Activated effector memory CD4-positive, alpha-beta T cell treated with Interleukin-2 at 50 U/mL for 16 hours (primary cell): Measurements from ENCODE around the gene PCDHGB3.
"Not testable (repeated sequence)": the region's sequence is repeated elsewhere in the genome, so short reads cannot be mapped to it uniquely, and the experiment has no call there.

Source experiments
- DNase-seq: peaks from one replicate; pipeline ENCODE4 v3.0.0-alpha.2; 2020

The PCDHGB3 gene

DNA sequence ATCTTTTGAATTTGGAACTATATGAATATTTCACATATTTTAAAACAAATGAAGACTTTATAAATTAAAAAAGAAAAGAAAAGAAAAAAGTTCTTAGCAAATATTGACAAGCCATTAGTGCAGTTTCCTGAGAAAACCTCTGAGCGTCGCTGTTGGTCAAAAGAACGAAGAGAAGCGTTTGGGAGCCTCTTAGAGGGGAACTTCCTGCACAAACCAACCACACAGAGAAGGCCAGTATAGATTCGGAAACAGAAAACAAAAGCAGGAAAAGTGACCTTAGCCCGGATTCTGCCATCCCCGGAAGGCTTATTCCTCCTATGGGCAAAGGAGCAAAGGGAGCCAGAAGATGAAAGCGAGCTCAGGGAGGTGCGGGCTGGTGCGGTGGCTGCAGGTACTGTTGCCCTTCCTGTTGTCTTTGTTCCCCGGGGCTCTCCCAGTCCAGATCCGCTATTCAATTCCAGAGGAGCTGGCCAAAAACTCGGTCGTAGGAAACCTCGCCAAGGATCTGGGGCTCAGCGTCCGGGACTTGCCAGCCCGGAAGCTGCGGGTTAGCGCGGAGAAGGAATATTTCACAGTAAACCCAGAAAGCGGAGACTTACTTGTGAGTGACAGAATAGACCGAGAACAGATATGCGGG, 10.1 kb upstream of the PCDHGB3 start, which contains the start of gene PCDHGB2:
Gene PCDHGB2 (plus strand): TSS at position 205 of the 637 bp plus-strand sequence. CDS start 142 bp downstream, at position 347.
- DNase-seq: no peak

DNA sequence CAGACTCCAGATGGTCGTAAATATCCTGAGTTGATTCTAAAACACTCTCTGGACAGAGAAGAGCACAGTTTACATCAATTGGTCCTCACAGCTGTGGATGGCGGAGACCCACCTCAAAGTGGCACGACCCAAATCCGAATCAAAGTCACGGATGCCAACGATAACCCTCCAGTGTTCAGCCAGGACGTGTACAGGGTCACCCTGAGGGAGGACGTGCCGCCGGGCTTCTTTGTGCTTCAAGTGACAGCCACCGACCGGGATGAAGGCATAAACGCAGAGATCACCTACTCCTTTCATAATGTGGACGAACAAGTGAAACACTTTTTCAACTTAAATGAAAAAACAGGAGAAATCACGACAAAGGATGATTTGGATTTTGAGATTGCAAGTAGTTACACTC, 9.4 kb upstream of the PCDHGB3 start:
- DNase-seq: no peak

DNA sequence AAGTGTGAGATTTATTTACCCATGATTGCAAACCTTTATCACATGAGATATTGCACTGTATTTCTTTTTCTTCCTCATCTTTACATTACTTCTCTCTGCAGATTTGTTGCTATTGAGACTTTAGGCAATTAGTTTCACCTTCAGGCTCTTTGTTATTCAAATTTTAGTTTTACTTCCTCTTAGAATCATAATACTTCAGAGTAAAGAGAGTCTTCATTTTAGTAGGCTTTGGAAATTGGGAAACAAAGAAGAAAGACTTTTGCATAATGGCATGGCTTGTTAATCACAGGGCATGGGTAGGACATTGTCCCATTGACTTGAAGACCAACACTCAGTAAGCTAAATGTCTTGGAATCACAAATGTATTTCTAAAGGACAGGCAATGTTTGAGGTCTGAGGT, 7.3 kb upstream of the PCDHGB3 start:
- no peak for DNase-seq

DNA sequence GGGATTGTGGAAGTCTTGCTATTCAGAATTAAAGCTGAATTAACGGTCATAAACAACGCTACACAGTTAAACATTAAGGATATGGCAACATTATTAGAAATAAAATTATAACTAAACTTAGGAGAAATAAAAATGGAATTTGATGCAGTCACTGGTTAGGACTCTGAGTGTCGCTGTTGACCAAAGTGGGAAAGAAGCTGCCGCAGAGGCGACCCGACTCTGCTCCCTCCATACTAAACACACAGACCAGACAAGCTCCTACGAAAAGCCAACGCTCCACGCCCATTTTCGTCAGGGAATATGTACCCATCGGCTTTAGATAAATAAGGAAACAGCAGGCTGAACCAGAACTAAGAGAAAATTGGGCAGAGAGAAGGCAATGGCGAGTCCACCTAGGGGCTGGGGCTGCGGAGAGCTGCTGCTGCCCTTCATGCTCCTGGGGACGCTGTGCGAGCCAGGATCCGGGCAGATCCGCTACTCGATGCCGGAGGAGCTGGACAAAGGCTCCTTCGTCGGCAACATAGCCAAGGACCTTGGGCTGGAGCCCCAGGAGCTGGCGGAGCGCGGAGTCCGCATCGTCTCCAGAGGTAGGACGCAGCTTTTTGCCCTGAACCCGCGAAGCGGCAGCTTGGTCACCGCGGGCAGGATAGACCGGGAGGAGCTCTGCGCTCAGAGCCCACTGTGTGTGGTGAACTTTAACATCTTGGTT, 5.9 kb upstream of the PCDHGB3 start, which contains the start of gene PCDHGA5:
Gene PCDHGA5 (plus strand): TSS at position 211 of the 709 bp plus-strand sequence. CDS start 169 bp downstream, at position 380.
- DNase-seq: no peak

DNA sequence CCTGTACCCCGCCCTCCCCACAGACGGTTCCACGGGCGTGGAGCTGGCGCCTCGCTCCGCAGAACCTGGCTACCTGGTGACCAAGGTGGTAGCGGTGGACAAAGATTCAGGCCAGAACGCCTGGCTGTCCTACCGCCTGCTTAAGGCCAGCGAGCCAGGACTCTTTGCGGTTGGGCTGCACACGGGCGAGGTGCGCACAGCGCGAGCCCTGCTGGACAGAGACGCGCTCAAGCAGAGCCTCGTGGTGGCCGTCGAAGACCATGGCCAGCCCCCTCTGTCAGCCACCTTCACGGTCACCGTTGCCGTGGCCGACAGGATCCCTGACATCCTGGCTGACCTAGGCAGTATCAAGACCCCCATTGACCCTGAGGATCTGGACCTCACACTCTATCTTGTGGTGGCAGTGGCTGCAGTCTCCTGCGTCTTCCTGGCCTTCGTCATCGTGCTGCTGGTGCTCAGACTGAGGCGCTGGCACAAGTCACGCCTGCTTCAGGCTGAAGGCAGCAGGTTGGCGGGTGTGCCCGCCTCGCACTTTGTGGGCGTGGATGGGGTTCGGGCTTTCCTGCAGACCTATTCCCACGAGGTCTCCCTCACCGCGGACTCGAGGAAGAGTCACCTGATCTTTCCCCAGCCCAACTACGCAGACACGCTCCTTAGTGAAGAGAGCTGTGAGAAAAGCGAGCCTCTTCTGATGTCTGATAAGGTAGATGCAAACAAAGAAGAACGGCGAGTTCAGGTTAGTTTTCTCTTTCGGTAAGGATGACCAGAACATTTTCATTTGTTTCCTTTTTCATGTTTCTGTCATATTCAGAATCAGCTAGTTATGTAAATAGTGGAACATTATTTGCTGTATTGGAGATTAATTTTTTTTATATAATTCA, 3.8 kb upstream of the PCDHGB3 start:
- DNase-seq: no peak

DNA sequence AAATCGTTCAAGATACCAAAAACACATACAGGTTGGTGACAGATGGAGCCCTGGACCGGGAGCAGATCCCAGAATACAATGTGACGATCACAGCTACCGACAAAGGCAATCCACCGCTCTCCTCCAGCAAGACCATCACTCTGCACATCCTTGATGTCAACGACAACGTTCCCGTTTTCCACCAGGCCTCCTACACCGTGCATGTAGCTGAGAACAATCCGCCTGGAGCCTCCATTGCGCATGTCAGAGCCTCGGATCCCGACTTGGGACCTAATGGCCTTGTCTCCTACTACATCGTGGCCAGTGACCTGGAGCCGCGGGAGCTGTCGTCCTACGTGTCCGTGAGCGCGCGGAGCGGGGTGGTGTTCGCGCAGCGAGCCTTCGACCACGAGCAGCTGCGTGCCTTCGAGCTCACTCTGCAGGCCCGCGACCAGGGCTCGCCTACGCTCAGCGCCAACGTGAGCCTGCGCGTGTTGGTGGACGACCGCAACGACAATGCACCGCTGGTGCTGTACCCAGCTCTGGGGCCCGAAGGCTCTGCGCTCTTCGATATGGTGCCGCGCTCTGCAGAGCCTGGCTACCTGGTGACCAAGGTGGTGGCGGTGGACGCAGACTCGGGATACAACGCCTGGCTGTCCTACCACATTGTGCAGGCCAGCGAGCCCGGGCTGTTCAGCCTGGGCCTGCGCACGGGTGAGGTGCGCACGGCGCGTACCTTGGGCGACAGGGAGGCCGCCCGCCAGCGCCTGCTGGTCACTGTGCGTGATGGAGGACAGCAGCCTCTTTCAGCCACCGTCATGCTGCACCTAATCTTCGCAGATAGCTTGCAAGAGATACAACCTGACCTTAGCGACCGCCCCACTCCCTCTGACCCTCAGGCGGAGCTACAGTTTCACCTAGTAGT, 1.8 kb downstream of the PCDHGB3 start:
- no peak for DNase-seq

DNA sequence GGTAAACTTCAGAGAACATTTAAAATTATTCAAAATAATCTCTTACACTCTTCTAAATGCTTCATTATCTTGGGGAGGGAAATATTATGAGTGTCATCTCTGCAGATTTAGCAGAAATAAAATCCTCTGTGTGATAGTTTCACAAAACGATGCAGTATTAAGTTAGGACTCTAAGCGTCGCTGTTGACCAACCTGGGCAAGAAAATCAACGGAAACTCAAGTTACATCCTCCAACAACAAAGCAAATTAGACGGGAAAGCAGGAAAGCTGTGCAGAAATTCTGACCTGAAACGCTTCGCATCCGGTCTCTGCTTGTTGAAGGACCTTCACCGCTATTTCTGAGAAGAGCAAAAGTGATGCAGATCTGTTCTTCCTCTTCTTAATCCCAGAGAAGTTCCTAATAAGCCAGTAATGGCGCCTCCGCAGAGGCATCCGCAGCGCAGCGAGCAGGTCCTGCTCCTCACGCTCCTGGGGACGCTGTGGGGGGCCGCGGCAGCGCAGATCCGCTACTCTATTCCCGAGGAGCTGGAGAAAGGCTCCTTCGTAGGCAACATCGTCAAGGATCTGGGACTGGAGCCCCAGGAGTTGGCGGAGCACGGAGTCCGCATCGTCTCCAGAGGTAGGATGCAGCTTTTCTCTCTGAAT, 3.8 kb downstream of the PCDHGB3 start, which contains the start of gene PCDHGA6:
Gene PCDHGA6 (plus strand): TSS at position 219 of the 645 bp plus-strand sequence. CDS start 193 bp downstream, at position 412.
- DNase-seq: no peak

DNA sequence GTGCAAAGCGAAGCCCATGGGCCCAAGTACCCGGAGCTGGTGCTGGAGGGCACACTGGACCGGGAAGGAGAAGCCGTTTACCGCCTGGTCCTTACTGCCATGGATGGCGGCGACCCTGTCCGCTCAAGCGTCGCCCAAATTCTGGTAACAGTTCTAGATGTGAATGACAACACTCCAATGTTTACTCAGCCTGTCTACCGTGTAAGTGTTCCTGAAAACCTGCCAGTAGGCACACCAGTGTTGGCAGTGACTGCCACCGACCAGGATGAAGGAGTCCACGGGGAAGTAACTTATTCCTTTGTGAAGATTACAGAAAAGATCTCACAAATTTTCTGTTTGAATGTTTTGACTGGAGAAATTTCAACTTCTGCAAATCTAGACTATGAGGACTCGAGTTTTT, 4.6 kb downstream of the PCDHGB3 start:
- no peak for DNase-seq

DNA sequence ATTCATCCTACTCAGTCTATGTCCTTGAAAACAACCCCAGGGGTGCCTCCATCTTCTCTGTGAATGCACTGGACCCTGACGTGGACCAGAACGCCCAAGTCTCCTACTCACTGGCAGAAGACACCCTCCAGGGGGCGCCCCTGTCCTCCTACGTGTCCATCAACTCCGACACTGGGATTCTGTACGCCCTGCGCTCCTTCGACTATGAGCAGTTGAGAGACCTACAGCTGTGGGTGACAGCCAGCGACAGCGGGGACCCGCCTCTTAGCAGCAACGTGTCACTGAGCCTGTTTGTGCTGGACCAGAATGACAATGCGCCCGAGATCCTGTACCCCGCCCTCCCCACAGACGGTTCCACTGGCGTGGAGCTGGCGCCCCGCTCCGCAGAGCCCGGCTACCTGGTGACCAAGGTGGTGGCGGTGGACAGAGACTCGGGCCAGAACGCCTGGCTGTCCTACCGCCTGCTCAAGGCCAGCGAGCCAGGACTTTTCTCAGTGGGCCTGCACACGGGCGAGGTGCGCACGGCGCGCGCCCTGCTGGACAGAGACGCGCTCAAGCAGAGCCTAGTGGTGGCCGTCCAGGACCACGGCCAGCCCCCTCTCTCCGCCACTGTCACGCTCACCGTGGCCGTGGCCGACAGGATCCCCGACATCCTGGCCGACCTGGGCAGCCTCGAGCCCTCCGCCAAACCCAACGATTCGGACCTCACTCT, 5.6 kb downstream of the PCDHGB3 start:
- not testable (repeated sequence) for DNase-seq

DNA sequence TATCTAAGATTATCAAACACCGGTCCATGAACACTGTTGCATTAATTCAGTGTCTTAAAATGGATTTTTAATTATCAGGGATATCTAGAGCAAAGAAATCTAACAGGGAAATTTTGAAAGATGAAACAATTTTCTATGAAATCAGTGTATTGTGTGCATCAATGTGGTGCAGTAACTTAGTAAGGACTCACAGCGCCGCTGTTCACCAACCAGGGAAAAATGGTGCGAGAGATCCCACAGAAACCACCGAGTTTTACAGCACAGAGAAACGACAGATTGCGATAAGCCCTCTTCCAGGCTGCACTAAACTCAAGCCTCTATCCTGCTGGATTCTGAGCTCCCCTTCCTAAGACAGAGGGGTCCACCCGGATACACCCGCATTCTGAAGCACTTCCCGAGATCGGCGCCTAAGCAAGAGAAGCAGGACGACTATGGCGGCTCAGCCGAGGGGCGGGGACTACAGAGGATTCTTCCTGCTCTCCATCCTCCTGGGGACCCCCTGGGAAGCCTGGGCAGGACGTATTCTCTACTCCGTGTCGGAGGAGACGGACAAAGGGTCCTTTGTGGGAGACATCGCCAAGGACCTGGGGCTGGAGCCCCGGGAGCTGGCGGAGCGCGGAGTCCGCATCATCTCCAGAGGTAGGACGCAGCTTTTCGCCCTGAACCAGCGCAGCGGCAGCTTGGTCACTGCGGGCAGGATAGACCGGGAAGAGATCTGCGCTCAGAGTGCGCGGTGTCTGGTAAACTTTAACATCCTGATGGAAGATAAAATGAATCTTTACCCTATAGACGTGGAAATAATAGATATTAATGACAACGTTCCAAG, 12.6 kb downstream of the PCDHGB3 start, which contains the start of gene PCDHGA7:
Gene PCDHGA7 (plus strand): TSS at position 274 of the 826 bp plus-strand sequence. CDS start 158 bp downstream, at position 432.
- DNase-seq: no peak

DNA sequence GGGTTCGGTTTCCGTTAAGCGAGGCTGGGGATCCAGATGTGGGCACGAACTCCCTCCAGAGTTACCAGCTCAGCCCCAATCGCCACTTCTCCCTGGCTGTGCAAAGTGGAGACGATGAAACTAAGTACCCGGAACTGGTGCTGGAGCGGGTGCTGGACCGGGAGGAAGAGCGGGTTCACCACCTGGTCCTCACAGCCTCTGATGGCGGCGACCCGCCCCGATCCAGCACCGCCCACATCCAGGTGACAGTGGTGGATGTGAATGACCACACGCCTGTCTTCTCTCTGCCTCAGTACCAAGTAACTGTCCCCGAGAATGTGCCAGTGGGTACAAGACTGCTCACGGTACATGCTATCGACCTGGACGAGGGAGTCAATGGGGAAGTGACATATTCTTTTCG, 13.3 kb downstream of the PCDHGB3 start:
- no peak for DNase-seq

DNA sequence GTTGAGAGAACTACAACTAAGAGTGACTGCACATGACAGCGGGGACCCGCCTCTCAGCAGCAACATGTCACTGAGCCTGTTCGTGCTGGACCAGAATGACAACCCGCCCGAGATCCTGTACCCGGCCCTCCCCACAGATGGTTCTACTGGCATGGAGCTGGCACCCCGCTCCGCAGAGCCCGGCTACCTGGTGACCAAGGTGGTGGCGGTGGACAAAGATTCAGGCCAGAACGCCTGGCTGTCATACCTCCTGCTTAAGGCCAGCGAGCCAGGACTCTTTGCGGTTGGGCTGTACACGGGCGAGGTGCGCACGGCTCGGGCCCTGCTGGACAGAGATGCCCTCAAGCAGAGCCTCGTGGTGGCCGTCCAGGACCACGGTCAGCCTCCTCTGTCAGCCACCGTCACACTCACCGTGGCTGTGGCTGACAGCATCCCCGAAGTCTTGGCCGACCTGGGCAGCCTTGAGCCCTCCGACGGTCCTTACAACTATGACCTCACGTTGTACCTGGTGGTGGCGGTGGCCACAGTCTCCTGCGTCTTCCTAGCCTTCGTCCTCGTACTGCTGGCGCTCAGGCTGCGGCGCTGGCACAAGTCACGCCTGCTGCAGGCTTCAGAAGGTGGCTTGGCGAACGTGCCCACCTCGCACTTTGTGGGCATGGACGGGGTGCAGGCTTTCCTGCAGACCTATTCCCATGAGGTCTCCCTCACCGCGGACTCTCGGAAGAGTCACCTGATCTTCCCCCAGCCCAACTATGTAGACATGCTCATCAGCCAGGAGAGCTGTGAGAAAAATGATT, 14.6 kb downstream of the PCDHGB3 start:
- DNase-seq: no peak

DNA sequence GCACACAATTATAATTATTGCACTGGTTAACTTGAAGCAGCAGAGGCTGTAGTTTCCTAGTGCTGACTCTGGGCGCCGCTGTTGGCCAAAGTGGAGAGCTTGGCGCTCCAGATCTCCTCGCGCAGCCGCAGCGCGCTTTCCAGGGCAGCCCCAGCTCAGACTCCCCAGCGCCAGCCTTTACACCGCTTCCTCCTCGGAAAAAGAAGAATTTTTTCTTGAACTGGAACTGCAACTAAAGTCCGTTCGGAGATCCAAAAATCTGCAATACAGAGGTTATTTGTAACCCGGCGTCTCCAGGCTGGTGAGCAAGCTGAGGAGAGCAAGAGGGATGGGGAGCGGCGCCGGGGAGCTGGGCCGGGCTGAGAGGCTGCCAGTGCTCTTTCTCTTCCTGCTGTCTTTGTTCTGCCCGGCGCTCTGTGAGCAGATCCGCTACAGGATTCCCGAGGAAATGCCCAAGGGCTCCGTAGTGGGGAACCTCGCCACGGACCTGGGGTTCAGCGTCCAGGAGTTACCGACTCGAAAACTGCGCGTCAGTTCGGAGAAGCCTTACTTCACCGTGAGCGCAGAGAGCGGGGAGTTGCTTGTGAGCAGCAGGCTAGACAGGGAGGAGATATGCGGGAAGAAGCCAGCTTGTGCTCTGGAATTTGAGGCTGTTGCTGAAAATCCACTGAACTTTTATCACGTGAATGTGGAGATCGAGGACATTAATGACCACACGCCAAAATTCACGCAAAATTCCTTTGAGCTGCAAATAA, 17.7 kb downstream of the PCDHGB3 start, which contains the start of gene PCDHGB4:
Gene PCDHGB4 (plus strand): TSS at position 142 of the 755 bp plus-strand sequence. CDS start 187 bp downstream, at position 329.
- DNase-seq: not testable (repeated sequence)

DNA sequence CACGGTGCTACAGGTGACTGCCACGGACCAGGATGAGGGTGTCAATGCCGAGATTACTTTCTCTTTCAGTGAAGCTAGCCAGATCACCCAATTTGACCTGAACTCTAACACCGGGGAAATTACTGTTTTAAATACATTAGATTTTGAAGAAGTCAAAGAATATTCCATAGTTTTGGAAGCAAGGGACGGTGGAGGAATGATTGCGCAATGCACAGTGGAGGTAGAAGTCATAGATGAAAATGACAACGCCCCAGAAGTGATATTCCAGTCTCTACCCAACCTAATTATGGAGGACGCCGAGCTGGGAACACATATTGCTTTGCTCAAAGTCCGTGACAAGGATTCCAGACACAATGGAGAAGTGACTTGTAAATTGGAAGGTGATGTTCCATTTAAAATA, 18.6 kb downstream of the PCDHGB3 start:
- DNase-seq: no peak

DNA sequence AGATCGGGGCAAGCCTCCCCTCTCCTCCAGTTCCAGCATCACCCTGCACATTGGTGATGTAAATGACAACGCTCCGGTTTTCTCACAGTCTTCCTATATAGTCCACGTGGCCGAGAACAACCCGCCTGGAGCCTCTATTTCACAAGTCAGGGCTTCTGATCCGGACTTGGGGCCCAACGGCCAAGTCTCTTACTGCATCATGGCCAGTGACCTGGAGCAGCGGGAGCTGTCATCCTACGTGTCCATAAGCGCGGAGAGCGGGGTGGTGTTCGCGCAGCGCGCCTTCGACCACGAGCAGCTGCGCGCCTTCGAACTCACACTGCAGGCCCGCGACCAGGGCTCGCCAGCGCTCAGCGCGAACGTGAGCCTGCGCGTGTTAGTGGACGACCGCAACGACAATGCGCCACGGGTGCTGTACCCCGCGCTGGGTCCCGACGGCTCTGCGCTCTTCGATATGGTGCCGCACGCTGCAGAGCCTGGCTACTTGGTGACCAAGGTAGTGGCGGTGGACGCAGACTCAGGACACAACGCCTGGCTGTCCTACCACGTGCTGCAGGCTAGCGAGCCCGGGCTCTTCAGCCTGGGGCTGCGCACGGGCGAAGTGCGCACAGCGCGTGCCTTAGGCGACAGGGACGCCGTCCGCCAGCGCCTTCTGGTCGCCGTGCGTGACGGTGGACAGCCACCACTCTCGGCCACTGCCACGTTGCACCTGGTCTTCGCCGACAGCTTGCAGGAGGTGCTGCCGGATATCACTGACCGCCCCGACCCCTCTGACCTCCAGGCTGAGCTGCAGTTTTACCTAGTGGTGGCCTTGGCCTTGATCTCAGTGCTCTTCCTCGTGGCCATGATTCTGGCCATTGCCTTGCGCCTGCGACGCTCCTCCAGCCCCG, 19.4 kb downstream of the PCDHGB3 start:
- no peak for DNase-seq

DNA sequence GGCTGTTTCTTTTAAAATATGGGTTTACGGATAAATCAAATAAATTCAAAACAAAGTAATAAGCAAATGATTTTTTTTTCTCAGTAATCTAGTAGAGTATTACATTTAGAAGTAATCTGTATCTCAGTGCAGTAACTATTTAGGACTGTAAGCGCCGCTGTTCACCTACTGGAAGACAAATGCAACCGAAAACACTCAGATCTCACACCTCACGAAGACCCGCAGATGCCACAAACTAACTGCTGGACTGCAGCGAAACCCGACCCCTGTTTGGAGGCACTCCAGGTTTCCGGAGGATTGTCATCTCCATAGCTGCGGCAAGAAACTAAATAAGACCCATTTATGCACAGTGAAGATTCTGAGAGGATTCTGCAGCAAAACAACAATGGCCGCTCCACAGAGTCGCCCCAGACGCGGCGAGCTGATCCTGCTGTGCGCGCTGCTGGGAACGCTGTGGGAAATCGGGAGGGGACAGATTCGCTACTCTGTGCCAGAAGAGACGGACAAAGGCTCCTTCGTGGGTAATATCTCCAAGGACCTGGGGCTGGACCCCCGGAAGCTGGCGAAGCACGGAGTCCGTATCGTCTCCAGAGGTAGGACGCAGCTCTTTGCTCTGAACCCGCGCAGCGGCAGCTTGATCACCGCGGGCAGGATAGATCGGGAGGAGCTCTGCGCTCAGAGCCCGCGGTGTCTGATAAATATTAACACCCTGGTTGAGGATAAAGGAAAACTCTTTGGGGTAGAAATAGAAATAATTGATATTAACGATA, 22.6 kb downstream of the PCDHGB3 start, which contains the start of gene PCDHGA8:
Gene PCDHGA8 (plus strand): TSS at position 205 of the 770 bp plus-strand sequence. CDS start 181 bp downstream, at position 386.
- DNase-seq: no peak
